ENCODE results near the gene MLLT10.
A peak's percentile ranks its signal among the peaks of the same experiment; 100 is the strongest.
"Not testable (repeated sequence)": the region's sequence is repeated elsewhere in the genome, so short reads cannot be mapped to it uniquely, and the experiment has no call there.

The MLLT10 gene

DNA sequence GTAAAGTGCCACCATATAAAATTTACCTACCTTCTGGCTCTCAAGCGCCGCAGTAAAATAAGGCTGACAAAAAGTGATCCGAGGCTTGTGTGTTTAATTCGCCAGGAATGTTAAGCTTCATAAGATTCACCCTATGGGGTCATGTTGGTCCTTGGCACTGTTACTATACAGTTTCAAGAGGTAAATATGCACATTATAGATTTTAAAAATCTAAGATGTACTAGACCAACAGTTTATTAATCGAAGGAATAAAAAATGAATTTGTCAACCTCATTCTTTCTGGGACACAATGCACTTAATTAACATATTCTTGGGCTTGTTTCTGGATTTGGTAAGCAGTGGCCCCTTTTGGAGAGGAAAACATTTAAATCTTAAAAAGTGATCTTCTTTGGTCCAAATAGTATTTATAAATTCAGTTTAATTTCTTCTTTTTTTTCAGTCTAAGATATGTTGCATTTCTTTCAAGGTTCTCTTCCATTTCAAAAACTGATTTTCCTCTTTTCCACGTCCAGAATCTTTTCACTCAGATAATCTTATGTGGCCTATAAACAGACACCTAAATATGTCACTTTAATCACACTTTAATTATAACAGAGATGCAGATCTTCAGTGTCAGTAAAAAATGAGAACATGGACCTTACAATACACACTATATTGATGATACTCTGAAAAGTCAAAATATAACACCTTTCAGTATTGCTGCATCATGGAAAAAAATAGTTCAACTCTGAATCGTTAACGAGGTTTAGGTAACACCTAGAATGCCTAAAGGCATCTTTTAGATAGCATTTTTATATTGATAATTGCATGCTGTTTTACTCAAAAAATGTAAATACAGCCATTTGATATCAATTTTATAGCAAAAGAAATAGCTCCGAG, 4.8 kb upstream of the MLLT10 start:
- no peak for DNase-seq

DNA sequence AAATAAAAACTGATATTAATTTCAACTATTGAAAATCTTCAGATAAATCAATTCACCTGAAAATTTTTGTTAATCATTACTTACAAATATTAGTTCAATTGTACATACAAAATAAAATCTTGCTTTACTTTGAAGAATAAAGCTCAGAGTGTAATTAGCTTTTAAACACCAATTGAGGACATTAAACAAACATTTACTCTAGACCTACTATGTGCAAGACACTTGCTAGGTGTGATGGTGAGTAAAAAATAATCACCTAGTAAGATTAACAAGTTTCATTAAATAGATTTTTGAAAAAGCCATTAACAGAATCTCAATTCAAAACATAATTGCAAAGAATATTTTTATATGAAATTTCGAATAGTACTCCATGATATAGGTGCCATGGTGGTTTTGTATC, 3.9 kb upstream of the MLLT10 start:
- no peak for DNase-seq

DNA sequence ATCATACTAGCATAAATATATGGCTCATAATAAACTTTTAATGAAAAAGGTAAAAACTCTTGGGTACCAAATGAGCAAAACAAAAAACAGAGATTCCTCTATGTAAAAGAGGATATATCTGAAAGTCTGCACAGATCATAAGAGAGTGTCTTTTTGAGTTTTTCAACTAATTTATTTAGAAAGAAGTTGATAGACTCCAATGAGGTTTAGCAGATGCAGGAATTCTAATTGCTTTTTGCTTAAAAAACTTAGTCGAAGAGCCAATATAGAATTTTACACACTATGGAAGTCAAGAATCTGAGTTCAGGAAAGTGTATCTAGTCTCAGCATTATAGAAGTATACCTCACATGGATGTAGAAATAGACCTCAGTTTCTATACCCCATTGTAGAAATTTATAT, 3.4 kb upstream of the MLLT10 start:
- DNase-seq: no peak

DNA sequence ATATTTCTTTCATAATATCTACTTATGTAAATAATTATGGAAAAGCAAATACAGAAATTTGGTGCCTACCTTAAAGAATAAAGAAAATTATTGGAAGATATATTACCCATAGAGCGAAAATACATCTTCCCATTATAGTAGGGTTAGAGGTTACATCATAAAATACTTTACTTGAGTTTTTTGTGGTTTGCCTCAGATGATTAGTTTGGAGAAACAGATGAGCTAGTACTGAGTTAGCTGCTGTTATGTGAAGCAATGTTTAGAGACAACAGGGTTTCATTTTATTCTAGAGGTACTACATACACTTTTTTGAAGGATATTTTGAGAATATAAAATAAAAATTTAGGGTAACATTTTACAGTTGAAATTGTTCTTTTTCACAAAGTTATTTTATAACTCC, 2.9 kb upstream of the MLLT10 start:
- no peak for DNase-seq

DNA sequence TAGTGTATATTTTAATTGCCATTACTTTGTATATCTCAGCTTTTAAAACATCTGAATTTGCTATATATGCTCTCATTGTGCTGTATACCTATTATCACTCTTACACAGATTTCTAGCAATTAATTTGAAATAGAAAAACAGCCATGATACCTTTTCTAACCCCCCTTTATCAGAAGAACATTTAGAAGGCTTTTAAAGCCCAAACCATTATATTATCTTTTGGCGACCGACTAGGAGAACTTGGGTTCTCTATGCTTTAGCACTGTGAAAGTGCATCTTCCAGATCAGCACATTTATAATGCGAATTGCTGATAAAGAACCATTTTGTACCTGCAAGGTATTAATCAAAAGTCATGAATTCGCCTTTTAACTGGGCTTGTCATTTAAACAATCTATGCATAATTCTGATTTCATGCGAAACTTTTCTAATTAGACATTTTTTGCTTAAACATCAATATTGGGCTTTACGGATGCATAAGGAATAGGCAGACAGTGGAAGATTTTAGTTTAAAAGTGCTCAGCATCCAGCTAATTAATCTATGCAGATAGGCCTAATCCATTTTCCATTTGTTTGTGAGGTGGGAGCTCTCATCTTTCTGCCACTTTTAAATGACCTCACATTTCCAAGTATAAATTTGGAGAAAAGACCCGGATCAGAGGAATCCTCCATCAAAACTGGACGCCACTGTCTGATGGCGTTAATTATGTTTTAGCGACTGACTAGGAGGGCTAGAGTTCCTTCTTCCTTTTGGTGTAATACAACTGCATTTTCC, 1.2 kb upstream of the MLLT10 start:
- no peak for DNase-seq

DNA sequence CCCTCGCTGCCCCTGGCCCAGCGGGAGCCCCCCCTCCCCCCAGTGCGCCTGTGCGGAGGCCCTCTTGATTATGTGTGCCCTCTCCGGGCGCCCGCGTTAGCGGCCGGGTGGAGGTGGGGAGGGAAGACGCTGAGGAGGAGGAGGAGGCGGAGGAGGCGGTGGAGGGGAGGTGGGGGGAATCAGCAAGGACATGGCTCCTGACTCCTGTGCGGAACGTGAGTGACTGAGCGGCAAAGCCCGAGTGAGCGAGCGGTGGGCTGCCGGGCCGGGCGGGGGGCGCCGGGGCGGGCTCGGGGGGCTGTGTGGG, 201 bp downstream of the MLLT10 start:
- no peak for DNase-seq

DNA sequence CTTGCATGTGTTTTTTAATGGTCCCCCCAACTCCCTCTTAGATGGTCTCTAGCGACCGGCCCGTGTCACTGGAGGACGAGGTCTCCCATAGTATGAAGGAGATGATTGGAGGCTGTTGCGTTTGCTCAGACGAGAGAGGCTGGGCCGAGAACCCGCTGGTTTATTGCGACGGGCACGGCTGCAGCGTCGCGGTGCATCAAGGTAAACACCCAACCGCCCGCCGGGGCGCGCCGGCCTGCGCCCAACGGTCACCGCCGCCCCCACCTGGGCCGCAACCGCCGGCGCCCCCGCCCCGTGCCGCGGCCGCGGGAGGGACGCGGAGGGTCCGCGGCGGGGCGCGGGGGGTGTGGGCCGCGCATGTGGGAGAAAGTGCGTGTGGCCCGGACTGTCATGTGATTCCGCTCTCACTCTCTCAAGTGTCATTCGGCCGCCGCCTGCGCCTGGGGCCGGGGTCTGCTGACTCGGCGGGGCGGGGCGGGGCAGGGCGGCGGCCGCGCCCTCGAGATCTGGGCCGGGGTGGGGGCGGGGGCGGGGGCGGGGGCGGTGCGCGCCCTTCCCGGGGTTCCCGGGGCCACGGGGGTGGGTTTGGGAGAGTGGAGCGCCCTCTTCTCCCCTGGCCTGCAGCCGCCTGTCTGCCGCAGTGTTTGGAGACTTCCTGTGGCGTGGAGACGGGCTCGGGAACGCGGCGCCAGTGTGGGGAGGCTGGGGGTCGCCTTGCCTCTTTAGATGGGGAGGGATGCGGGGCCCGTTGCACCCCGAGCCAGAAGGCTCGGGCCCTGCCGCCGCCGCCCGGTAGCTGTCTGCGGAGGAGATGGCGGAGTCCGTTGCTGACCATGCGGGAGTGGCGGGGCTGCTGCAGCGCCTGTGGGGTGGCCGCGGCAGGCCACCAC, 817 bp downstream of the MLLT10 start:
- peak; percentile 79 for DNase-seq

DNA sequence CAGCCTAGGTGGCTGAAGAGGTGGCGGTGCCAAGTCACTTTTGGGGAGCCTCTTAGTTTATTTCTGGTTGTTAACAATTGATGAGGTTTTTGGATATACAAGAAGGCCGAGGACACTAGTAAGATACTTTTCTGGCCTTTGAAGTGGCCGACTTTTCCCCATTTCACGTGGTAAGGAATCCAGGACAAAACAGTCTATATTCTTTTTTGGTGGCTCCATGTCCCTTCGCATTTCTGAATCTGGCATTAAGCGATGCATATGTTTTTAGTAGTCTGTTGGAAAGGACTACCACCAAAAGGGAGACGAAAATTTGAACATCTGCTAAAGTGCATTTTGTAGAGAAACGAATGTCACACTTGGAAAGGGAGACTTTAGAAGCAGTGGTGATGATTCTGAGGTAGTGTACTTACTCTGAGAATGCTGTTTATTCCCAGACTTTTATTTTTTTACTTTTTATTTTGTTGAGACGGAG, 1.5 kb downstream of the MLLT10 start:
- no peak for DNase-seq

DNA sequence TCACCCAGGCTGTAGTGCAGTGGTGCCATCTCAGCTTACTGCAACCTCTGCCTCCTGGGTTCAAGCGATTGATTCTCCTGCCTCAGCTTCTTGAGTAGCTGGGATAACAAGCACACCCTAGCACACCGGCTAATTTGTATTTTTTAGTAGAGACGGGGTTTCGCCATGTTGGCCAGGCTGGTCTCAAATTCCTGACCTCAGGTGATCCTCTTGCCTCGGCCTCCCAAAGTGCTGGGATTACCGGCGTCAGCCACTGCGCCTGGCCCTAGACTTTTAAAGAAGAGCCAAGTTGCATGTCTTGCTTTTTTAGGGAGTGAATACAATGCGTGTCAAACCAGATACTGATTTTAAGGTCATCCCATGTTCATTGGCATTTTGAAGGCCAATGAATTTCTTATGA, 1.9 kb downstream of the MLLT10 start:
- not testable (repeated sequence) for DNase-seq

DNA sequence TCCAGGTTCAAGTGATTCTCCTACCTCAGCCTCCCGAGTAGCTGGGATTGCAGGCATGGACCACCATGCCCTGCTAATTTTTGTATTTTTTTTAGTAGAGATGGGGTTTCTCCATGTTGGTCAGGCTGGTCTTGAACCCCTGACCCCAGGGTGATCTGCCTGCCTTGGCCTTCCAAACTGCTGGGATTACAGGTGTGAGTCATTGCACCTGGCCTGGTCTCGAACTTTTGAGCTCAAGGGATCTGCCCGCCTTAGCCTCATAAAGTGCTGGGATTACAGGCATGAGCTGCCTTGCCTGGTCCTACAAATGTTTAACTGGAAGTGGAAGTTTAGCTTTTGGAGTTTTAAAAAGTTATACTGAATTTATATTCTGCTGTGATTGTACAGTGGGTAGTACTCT, 2.8 kb downstream of the MLLT10 start:
- no peak for DNase-seq

DNA sequence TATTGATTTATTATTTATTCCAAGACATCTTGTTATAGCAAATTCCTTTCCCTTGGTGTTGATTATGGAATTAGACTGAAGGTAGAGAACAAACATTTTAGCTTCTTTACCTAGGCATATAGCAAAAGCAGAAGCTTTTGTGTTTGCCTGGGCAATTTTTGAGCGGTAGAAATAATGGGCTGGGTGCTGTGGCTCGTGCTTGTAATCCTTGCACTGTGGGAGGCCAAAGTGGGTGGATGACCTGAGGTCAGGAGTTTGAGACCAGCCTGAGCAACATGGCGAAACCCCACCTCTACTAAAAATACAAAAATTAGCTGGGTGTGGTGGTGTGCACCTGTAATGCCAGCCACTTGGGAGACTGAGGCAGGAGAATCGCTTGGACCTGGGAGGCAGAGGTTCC, 6.7 kb downstream of the MLLT10 start:
- not testable (repeated sequence) for DNase-seq

DNA sequence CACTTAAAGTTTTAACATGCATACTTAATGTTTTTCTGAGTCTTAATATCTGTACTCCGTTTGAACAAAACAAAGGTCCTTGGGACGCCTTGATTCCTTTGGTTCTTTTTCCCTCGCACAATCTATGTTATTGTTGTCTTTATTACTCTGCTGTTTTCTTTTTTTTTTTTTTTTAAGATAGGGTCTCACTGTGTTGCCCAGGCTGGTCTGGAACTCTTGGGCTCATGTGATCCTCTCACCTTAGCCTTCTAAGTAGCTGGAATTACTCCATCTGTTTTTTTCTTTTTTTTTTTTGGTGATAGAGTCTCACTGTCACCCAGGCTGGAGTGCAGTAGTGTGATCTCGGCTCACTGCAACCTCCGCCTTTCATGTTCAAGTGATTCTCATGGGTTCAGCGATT, 13.2 kb downstream of the MLLT10 start:
- DNase-seq: no peak

DNA sequence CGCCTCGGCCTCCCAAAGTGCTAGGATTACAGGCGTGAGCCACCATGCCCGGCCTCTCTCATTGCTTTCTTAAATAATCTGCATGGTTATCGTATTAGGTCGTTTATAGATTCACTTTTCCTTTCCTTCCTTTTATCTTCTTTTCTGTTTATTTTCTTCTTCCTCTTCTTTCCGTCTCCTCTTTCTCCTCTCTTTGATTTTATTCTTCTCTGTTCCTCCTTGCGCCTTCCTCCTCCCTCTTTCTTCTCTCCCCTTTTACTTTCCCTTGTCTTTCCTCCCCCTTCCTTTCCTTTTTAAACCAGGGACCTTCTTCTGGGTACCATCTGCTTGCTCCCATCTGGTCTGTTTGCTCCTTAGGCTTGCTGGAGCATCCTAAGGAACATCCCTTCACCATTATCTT, 18.6 kb downstream of the MLLT10 start:
- DNase-seq: no peak

DNA sequence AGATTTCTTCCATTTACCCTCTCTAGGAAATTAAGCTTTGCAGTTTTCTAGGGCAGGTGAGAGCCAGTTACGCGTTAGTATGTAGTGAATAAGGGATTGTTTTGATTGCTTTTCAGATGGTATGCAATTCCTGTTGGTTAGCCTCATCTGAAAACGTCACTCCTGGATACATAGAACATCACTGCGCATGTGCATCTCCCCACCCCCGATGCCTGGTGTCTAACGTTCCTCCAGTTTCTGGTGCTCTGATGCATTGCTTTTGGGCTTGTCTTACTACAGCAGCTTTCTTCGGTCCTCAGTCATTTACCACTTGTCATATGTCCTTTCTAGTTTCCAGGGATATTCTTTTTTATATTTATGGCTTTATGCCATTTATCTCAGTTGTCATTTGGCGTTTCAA, 22.5 kb downstream of the MLLT10 start:
- no peak for DNase-seq

DNA sequence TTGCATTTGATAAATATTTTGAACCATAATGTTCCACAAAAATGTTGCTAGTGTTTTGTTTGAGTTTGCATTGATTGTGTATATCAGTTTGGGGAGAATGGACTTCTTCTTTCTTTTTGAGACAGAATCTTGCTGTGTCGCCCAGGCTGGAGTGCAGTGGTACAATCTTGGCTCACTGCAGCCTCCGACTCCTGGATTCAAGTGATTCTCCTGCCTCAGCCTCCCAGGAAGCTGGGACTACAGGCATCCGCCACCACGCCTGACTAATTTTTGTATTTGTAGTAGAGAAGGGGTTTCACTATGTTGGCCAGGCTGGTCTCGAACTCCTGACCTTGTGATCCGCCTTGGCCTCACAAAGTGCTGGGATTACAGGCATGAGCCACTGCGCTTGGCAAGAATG, 25.0 kb downstream of the MLLT10 start:
- DNase-seq: not testable (repeated sequence)

DNA sequence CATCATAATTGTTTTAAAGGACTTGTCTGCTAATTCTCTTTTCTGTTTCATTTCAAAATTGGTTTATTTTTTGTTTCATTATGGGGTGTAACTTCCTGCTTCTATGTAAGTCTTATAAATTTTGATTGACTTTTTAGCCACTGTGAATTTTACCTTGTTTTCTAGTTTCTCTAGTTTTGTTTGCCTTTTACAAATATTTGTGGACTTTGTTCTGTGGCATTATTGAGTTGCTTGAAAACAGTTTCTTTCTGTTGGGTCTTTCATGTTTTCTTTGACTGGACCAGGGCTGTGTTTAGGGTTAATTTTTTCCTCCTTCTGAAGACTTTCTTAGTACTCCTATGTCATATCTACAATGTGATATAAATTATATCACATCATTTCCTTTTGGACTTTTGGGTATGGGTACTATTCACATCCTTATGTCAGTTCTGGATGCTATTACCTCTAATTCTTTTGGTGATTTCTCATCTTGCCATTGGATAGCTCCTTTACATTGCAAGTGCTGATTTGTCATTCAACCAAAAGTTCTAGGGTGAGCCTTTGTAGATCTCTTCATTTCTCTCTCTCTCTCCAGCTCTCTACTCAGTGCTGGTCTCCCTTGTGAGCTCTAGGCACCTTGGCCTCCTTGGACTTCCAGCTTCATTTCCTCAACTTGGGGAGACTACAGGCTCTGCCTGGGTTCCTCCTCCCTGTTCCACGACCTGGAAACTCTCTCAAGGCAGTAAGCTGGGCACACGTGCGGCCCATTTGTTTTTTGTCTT, 36.9 kb downstream of the MLLT10 start:
- DNase-seq: no peak

DNA sequence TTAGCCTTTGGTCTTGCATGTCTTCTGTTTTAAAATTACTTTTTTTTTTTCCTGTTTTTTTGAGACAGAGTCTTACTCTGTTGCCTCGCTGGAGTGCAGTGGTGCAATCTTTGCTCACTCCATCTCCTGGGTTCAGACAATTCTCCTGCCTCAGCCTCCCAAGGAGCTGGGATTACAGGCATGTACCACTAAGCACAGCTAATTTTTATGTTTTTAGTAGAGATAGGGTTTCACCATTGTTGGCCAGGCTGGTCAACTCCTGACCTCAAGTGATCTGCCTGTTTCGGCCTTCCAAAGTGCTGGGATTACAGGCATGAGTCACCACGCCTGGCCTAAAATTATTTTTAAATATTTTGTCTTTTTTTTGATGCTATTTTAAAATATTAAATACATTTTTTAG, 38.5 kb downstream of the MLLT10 start:
- no peak for DNase-seq

DNA sequence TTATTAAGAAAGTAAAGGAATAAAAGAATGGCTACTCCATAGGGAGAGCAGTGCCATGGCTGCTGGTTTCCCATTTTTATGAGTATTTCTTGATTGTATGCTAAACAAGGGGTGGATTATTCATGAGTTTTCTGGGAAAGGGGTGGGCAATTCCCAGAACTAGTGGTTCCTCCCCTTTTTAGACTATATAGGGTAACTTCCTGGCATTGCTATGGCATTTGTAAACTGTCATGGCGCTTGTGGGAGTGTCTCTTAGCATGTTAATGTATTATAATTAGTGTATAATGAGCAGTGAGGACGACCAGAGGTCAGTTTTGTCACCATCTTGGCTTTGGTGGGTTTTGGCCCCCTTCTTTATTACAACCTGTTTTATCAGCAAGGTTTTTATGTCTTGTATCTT, 40.5 kb downstream of the MLLT10 start:
- not testable (repeated sequence) for DNase-seq

DNA sequence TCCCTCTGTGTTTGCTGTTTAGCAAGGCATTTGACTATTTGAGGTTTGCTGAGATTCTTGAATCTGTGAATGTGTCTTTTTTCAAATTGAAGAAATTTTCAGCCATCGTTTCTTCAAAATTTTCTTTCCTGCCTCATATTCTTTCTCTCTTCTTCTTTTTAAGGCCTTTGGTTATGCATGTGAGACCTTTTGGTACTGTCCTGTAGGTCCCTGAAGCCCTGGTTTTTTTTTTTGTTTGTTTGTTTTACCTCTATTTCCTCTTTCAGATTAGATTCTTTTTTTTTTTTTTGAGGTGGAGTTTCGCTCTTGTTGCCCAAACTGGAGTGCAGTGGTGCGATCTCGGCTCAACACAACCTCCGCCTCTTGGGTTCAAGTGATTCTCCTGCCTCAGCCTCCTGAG, 45.3 kb downstream of the MLLT10 start:
- no peak for DNase-seq

DNA sequence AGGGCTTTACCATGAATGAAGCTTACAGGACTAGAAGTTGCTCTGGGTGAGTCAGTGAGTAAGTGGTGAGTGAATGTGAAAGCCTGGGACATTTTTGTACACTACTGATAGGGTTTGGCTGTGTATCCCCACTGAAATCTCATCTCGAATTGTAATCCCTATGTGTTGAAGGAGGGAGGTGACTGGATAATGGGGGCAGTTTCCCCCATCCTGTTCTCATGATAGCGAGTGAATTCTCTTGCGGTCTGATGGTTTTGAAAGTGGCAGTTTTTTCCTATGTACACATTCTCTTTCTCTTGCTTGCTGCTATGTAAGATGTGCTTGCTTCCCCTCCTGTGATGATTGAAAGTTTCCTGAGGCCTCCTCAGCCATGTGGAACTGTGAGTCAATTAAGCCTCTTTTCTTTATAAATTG, 47.4 kb downstream of the MLLT10 start:
- DNase-seq: not testable (repeated sequence)

DNA sequence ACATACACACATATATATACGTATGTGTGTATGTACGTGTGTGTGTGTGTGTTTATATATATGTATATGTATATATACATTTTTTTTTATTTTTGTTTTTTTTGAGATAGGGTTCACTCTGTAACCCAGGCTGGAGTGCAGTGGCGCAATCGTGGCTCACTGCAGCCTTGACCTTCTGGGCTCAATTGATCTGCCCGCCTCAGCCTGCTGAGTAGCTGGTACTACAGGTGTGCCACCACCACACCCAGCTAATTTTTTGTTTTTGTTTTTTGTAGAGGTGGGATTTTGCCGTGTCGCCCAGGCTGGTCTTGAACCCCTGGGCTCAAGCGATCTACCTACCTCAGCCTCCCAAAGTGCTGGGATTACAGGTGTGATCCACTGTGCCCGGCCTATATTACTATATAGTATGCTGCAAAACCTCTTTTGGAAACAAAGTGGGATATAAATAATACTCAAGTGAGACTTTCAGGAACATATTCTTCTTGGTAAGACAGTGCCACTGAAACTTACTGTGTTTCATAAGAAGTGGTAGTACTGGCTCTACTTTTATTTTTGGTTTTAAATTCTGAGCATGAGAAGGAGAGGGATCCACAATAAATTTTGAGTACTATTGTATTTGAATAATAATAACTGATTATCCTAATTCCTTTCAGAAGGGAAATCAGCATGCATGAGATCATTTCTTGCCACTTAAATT, 51.0 kb downstream of the MLLT10 start:
- DNase-seq: no peak

DNA sequence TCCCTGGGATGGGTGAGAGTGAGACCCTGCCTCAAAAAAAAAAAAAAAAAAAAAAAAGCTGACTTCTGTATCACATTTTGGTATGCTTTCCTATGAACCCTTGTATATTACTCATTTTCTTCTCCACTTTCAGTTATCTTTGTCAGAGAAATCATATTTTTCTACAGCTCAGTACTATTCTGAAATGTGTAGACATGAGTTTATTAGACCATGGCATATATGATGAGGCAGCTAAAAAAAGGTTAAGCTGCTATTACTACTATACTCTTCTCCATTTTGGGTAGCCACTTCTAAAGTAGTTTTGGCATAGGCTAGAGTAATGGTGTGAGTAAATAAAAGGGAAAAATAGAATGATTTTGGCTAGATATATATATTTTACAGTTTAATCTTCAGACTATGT, 53.4 kb downstream of the MLLT10 start:
- no peak for DNase-seq

Measured in right forelimb (tissue), 1 donor.